ENCODE data around the gene HTR3A.

HTR3A gene

DNA sequence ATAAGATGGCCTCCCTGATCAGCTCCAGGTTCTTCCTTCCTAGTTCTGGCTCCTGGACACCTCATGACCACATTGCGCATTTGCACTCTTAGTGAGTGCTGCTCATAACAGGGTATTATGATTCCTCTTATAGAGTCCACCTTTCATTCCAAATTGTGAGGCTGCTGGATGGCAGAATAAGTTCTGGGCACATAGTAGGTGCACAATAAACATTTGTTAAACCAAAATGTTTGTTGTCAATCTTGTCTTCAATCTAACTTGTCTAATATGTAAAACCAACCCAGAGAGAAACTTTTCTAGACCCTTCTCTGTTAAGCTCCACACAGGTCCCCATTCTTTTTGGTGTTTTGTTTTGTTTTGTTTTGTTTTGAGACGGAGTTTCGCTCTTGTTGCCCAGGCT is 62.0 kb downstream of the HTR3A start:
- no peaks in the 10 kb centered on the region for H3K9me3 ChIP-seq (ENCODE audit: low read length)
- H3K36me3 ChIP-seq (ENCODE audit: insufficient read depth, low read length), result no peaks in the 10 kb centered on the region
- H3K9me2 ChIP-seq (ENCODE audit: low read depth, low read length), result no peaks in the 10 kb centered on the region
- H3F3A ChIP-seq (ENCODE audit: insufficient read depth, low read length), result no peaks in the 10 kb centered on the region
- no peak for TF ChIP-seq EZH2 (IDR thresholded peaks at IDR 0.05; ENCODE audit: borderline replicate concordance, low read length)
- TF ChIP-seq, protein P1, sequence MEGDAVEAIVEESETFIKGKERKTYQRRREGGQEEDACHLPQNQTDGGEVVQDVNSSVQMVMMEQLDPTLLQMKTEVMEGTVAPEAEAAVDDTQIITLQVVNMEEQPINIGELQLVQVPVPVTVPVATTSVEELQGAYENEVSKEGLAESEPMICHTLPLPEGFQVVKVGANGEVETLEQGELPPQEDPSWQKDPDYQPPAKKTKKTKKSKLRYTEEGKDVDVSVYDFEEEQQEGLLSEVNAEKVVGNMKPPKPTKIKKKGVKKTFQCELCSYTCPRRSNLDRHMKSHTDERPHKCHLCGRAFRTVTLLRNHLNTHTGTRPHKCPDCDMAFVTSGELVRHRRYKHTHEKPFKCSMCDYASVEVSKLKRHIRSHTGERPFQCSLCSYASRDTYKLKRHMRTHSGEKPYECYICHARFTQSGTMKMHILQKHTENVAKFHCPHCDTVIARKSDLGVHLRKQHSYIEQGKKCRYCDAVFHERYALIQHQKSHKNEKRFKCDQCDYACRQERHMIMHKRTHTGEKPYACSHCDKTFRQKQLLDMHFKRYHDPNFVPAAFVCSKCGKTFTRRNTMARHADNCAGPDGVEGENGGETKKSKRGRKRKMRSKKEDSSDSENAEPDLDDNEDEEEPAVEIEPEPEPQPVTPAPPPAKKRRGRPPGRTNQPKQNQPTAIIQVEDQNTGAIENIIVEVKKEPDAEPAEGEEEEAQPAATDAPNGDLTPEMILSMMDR (IDR thresholded peaks at IDR 0.05; ENCODE audit: low read length), result no peak
- H3K9ac ChIP-seq (ENCODE audit: low read length), result no peak overlapping the region
- no peak overlapping the region for H2AFZ ChIP-seq (ENCODE audit: low read length)
- no peak overlapping the region for H3K4me2 ChIP-seq (ENCODE audit: low read length)
- no peaks in the 10 kb centered on the region for H4K20me1 ChIP-seq (ENCODE audit: insufficient read depth, low read length)
- no peak overlapping the region for H3K27ac ChIP-seq (ENCODE audit: low read depth, low read length, poor library complexity, severe bottlenecking)
- no peaks in the 10 kb centered on the region for H3K27me3 ChIP-seq (ENCODE audit: insufficient read depth, low read length)
- H3K4me3 ChIP-seq (ENCODE audit: low read depth, low read length, poor library complexity, severe bottlenecking), result no peak overlapping the region
- no peaks in the 10 kb centered on the region for H3K79me2 ChIP-seq (ENCODE audit: insufficient read depth, low read length)
- no peaks in the 10 kb centered on the region for H3K4me1 ChIP-seq (ENCODE audit: insufficient read depth, low read length, severe bottlenecking)

DNA sequence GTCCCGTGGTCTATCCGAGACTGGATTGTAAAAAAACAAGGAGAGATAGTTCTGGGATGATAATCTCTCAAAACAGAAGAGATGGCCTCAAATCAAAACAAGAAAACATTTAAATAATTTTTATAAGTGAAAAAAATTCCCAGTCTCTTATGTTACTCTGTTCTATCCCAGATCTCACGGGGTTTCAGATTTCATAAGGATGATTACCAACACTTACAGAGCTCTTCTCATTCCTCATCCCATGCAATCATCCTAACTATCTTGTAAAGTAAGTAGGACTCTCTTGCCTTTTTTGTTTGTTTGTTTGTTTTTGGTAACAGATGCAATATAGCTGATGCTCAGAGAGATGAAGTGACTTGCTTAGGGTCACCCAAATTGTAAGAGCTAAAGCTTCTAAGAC is 64.6 kb downstream of the HTR3A start:
- H2AFZ ChIP-seq (ENCODE audit: low read length), result no peak overlapping the region
- H3K9ac ChIP-seq (ENCODE audit: low read length), result no peak overlapping the region
- H3F3A ChIP-seq (ENCODE audit: insufficient read depth, low read length), result no peaks in the 10 kb centered on the region
- no peaks in the 10 kb centered on the region for H3K9me3 ChIP-seq (ENCODE audit: low read length)
- no peaks in the 10 kb centered on the region for H3K79me2 ChIP-seq (ENCODE audit: insufficient read depth, low read length)
- H3K9me2 ChIP-seq (ENCODE audit: low read depth, low read length), result no peaks in the 10 kb centered on the region
- H3K27me3 ChIP-seq (ENCODE audit: insufficient read depth, low read length), result no peaks in the 10 kb centered on the region
- no peak overlapping the region for H3K4me3 ChIP-seq (ENCODE audit: low read depth, low read length, poor library complexity, severe bottlenecking)
- no peak overlapping the region for H3K27ac ChIP-seq (ENCODE audit: low read depth, low read length, poor library complexity, severe bottlenecking)
- H3K4me2 ChIP-seq (ENCODE audit: low read length), result no peak overlapping the region
- no peak for TF ChIP-seq EZH2 (IDR thresholded peaks at IDR 0.05; ENCODE audit: borderline replicate concordance, low read length)
- TF ChIP-seq, protein P1 (IDR thresholded peaks at IDR 0.05; ENCODE audit: low read length), result no peak
- no peaks in the 10 kb centered on the region for H4K20me1 ChIP-seq (ENCODE audit: insufficient read depth, low read length)
- H3K4me1 ChIP-seq (ENCODE audit: insufficient read depth, low read length, severe bottlenecking), result no peaks in the 10 kb centered on the region
- no peaks in the 10 kb centered on the region for H3K36me3 ChIP-seq (ENCODE audit: insufficient read depth, low read length)

Data from OCI-LY1 (cell line).